PC-9 (cell line): ENCODE results near the gene GNL1.

Experiments
- CTCF ChIP-seq: fragments of 200-600 bp; sonication (generic); conservative IDR thresholded peaks from 2 replicates; pipeline ENCODE4 v1.6.1; 2017; ENCODE audit warnings: mixed run types, antibody characterized with exemption, mild to moderate bottlenecking, moderate library complexity
- EZH2 ChIP-seq: fragments of 200-600 bp; sonication (generic); IDR thresholded peaks from 2 replicates; pipeline ENCODE4 v1.8.0; 2017; ENCODE audit warnings: antibody characterized with exemption, low read depth

GRCh38 chr6:30507849-30508827, 48.2 kb downstream of the GNL1 start:
- no peak for TF ChIP-seq CTCF
- TF ChIP-seq EZH2 = no peak
